HG03432 (cell line): Measurements from ENCODE around the gene WDTC1.
"Not testable (repeated sequence)": the region's sequence is repeated elsewhere in the genome, so short reads cannot be mapped to it uniquely, and the experiment has no call there.

Experiments
- ATAC-seq: cut with Tn5 transposase; IDR thresholded peaks from one replicate; pipeline ENCODE4 v1.9.1; 2021; ENCODE audit warnings: mild to moderate bottlenecking, moderate library complexity; ENCODE audit not compliant: unreplicated experiment

WDTC1 gene

GRCh38 chr1:27234049-27234882, at the start of gene WDTC1:
WDTC1 (plus strand) TSS chr1:27234632; CDS start chr1:27261055, 26,423 bp downstream.
- ATAC-seq = peak; percentile 92

- ATAC-seq = not testable (repeated sequence)
Observed at GRCh38 chr1:27184665-27185064, 49.8 kb upstream of the WDTC1 start.

- no peak for ATAC-seq
Observed at GRCh38 chr1:27192039-27192529, 42.3 kb upstream of the WDTC1 start.

GRCh38 chr1:27193194-27193593, 41.2 kb upstream of the WDTC1 start:
- no peak for ATAC-seq

GRCh38 chr1:27201295-27201694, 33.1 kb upstream of the WDTC1 start:
- ATAC-seq = no peak

- no peak for ATAC-seq
Observed at GRCh38 chr1:27203946-27204345, 30.5 kb upstream of the WDTC1 start.

- ATAC-seq = not testable (repeated sequence)
Observed at GRCh38 chr1:27207238-27207637, 27.2 kb upstream of the WDTC1 start.

GRCh38 chr1:27208143-27208850, 26.1 kb upstream of the WDTC1 start:
- not testable (repeated sequence) for ATAC-seq

GRCh38 chr1:27216466-27216865, 18.0 kb upstream of the WDTC1 start:
- no peak for ATAC-seq

- ATAC-seq = no peak
Observed at GRCh38 chr1:27217401-27217800, 17.0 kb upstream of the WDTC1 start.

- ATAC-seq = no peak
Observed at GRCh38 chr1:27218736-27219135, 15.7 kb upstream of the WDTC1 start.

GRCh38 chr1:27220096-27220495, 14.3 kb upstream of the WDTC1 start:
- ATAC-seq = no peak

- ATAC-seq = not testable (repeated sequence)
Observed at GRCh38 chr1:27220702-27221497, 13.5 kb upstream of the WDTC1 start.

- no peak for ATAC-seq
Observed at GRCh38 chr1:27225621-27226020, 8.8 kb upstream of the WDTC1 start.

GRCh38 chr1:27227765-27228164, 6.7 kb upstream of the WDTC1 start:
- ATAC-seq = no peak

- peak; percentile 4 for ATAC-seq
Observed at GRCh38 chr1:27233667-27234048, 774 bp upstream of the WDTC1 start.

GRCh38 chr1:27235827-27236226, 1.4 kb downstream of the WDTC1 start:
- ATAC-seq = no peak

GRCh38 chr1:27237112-27237511, 2.7 kb downstream of the WDTC1 start:
- no peak for ATAC-seq

- ATAC-seq = no peak
Observed at GRCh38 chr1:27238032-27238431, 3.6 kb downstream of the WDTC1 start.

- no peak for ATAC-seq
Observed at GRCh38 chr1:27241677-27242076, 7.2 kb downstream of the WDTC1 start.

GRCh38 chr1:27243665-27244064, 9.2 kb downstream of the WDTC1 start:
- not testable (repeated sequence) for ATAC-seq
